Activated naive CD4-positive, alpha-beta T cell treated with anti-CD3 and anti-CD28 coated beads, Interleukin-2, amount 50 U/mL, for 72 hours (primary cell): ENCODE results near the gene F12. TPM values are rescaled to one million over a fixed set of nuclear protein-coding genes. Genes with fewer than 3 reads are reported as not detected.

Experiments used
- total RNA-seq, 2 donors: library from RNA; stranded (reverse); gene quantifications; one replicate each; pipeline ENCODE4 v1.2.3, GENCODE V29; 2022

F12 gene
- total RNA-seq, 2 donors from 2014 or later = 2.2 to 9.8 TPM

Other genes starting within 250 kb of the F12 start
- 10 to 100 TPM; 14.8 to 21.5 TPM for gene RAB24, start 105.8 kb downstream of the F12 start, total RNA-seq
- gene PRELID1, start 105.8 kb downstream of the F12 start, total RNA-seq = 100 to 1,000 TPM; 161 to 206 TPM
- 10 to 100 TPM; 31.4 to 73.9 TPM for gene MXD3, start 97.7 kb downstream of the F12 start, total RNA-seq
- 100 to 1,000 TPM in 1 of 2 donors, 10 to 100 TPM in 1; 96.7 to 108 TPM for gene LMAN2, start 57.9 kb downstream of the F12 start, total RNA-seq
- 10 to 100 TPM; 22.0 to 77.6 TPM for gene RGS14, start 51.6 kb downstream of the F12 start, total RNA-seq
- under 1 TPM; 0.07 to 0.19 TPM for gene SLC34A1, start 25.1 kb downstream of the F12 start, total RNA-seq
- gene PFN3, start 8.9 kb downstream of the F12 start, total RNA-seq = not detected
- gene GRK6, start 17.1 kb upstream of the F12 start, total RNA-seq = 100 to 1,000 TPM; 104 to 125 TPM
- 10 to 100 TPM in 1 of 2 donors, 1 to 10 TPM in 1; 4.1 to 11.4 TPM for gene PRR7, start 37.2 kb upstream of the F12 start, total RNA-seq
- gene DBN1, start 64.1 kb upstream of the F12 start, total RNA-seq = 10 to 100 TPM in 1 of 2 donors, 1 to 10 TPM in 1; 5.5 to 20.2 TPM
- 10 to 100 TPM; 44.6 to 47.5 TPM for gene PDLIM7, start 88.0 kb upstream of the F12 start, total RNA-seq
- gene DOK3, start 100.3 kb upstream of the F12 start, total RNA-seq = 10 to 100 TPM in 1 of 2 donors, 1 to 10 TPM in 1; 1.8 to 14.9 TPM
- gene DDX41, start 107.4 kb upstream of the F12 start, total RNA-seq = 100 to 1,000 TPM in 1 of 2 donors, 10 to 100 TPM in 1; 70.1 to 230 TPM
- 100 to 1,000 TPM in 1 of 2 donors, 10 to 100 TPM in 1; 73.1 to 108 TPM for gene FAM193B, start 145.0 kb upstream of the F12 start, total RNA-seq
- 100 to 1,000 TPM in 1 of 2 donors, 10 to 100 TPM in 1; 94.0 to 114 TPM for gene TMED9, start 182.6 kb upstream of the F12 start, total RNA-seq
- 10 to 100 TPM in 1 of 2 donors, 1 to 10 TPM in 1; 3.8 to 19.8 TPM for gene B4GALT7, start 190.6 kb upstream of the F12 start, total RNA-seq